ENCODE measurements around the gene RALA. TPM values are rescaled to one million over a fixed set of nuclear protein-coding genes. Genes with fewer than 3 reads are reported as not detected.

RALA gene
- total and polyA plus RNA-seq, 10 of the 15 experiments (the other 5 are each of a cell fraction or from before 2014, with no cell fraction given), result 7.5 to 53.3 (median 23.1) TPM

DNA sequence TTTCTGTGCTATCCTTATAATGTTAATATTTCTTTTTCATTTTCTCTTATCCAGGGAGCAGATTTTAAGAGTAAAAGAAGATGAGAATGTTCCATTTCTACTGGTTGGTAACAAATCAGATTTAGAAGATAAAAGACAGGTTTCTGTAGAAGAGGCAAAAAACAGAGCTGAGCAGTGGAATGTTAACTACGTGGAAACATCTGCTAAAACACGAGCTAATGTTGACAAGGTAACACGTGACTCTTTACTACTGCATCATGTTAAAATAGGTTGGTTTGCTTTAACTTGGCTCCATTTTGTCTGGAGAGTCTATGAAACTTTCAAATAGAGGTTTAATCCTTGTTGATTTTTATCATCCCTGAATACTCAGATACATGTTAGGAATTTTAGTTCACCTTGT is 73.3 kb downstream of the RALA start:
- no TSS peak for BruUV-seq (replicated peaks)
- intact Hi-C loops (cut with micrococcal nuclease; ENCODE audit: unreplicated experiment), result no loop called here

More for the DNA sequence above, 73.3 kb downstream of the RALA start:
- Histone ChIP-seq H3K4me2 (ENCODE audit: control insufficient read depth, insufficient read depth) (no peak overlapping the region), H3K9ac (ENCODE audit: control insufficient read depth, insufficient read depth, low read length) (no peak overlapping the region), H3K9me3 (replicated peaks; ENCODE audit: control insufficient read depth, insufficient read depth, low read length) (no peaks in the 10 kb centered on the region), H3K4me3 (no peak overlapping the region), H2AFZ (ENCODE audit: control insufficient read depth, low read depth, low read length) (no peak overlapping the region), H3K4me1 (ENCODE audit: control insufficient read depth, insufficient read depth, low read length) (no peaks in the 10 kb centered on the region), H4K20me1 (ENCODE audit: control insufficient read depth, insufficient read depth) (no peaks in the 10 kb centered on the region), H3K79me2 (ENCODE audit: control insufficient read depth, insufficient read depth, low read length) (no peaks in the 10 kb centered on the region), H3K36me3 (ENCODE audit: control insufficient read depth in 2 of 2, insufficient read depth in 2 of 2, low read length in 1 of 2) (peaks cover 0 to 5% of the 10 kb centered on the region in 2 experiments; a peak in 2 of 4 replicates), H3K27ac (ENCODE audit: control insufficient read depth, insufficient read depth) (no peak overlapping the region), H3K27me3 (replicated peaks in 1 of 2; ENCODE audit: control insufficient read depth in 2 of 2, insufficient read depth in 2 of 2, low read length in 1 of 2) (no peaks in the 10 kb centered on the region)
- in situ Hi-C loops (cut with MboI), result no loop called here
- ChIA-PET SMC1A (ENCODE audit: uncharacterized antibody, unreplicated experiment) (interaction anchor here (0.7 to 1.5 kb wide), 4 partner anchors 8 to 107 kb away, joined by 3 to 5 read pairs (median 3); no protein-coding TSS in a partner anchor), CTCF (interaction anchor here (0.9 kb wide), 1 partner anchor 117 kb away, joined by 3 read pairs; no protein-coding TSS in a partner anchor), POLR2A (no interaction called here), RAD21 (ENCODE audit: unreplicated experiment) (no interaction called here)
- FAIRE-seq, result no peak
- ATAC-seq, result no peak
- DNase-seq (ENCODE audit: low read depth, low spot score), result no peak
- WGBS (ENCODE audit: insufficient coverage, insufficient replicate concordance, low lambda C conversion rate, missing lambda C conversion rate), result 73% methylated on average over 3 of the region's 3 CpGs
- TF ChIP-seq ZNF592 (IDR thresholded peaks at IDR 0.05) (no peak), RBBP5 (conservative IDR thresholded peaks at IDR 0.05) (no peak), POLR2A (IDR thresholded peaks at IDR 0.05; ENCODE audit: low read depth, low read length) (no peak), TARDBP (IDR thresholded peaks at IDR 0.05; ENCODE audit: borderline replicate concordance) (no peak), POLR2AphosphoS5 (IDR thresholded peaks at IDR 0.05; ENCODE audit: low read length) (no peak), FOXM1 (IDR thresholded peaks at IDR 0.05; ENCODE audit: low read depth, low read length) (no peak)
- TF ChIP-seq, protein P1, sequence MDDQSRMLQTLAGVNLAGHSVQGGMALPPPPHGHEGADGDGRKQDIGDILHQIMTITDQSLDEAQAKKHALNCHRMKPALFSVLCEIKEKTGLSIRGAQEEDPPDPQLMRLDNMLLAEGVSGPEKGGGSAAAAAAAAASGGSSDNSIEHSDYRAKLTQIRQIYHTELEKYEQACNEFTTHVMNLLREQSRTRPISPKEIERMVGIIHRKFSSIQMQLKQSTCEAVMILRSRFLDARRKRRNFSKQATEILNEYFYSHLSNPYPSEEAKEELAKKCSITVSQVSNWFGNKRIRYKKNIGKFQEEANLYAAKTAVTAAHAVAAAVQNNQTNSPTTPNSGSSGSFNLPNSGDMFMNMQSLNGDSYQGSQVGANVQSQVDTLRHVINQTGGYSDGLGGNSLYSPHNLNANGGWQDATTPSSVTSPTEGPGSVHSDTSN (IDR thresholded peaks at IDR 0.05; ENCODE audit: insufficient replicate concordance, low read depth, low read length), result no peak
